Psoas muscle (tissue), 8 donors: Measurements from ENCODE around the gene REELD1. TPM values are rescaled to one million over a fixed set of nuclear protein-coding genes. Genes with fewer than 3 reads are reported as not detected.

ENCODE experiments used
- ATAC-seq, 4 donors: fragments of 200-7000 bp; cut with Tn5 transposase; one replicate each; pipeline ENCODE4 v1.9.1; 2020; ENCODE audit warnings: moderate library complexity in 3 of 4, mild to moderate bottlenecking in 2 of 4
- DNase-seq, 2 donors: peaks; one replicate each; pipeline ENCODE4 v3.0.0-alpha.2; 2020
- H3K27ac ChIP-seq: fragments of 200-600 bp; one replicate; pipeline ENCODE4 v1.8.0; 2022
- H3K27me3 ChIP-seq, 3 donors: fragments of 200-600 bp in 1 of 3; one replicate each; pipeline versions ENCODE4 v1.6.1 to v1.8.0; 2013 to 2022; ENCODE audit warnings: low read length in 2 of 3, mild to moderate bottlenecking in 2 of 3, moderate library complexity in 1 of 3; ENCODE audit not compliant: insufficient read depth in 3 of 3
- H3K36me3 ChIP-seq, 2 donors: fragments of 200-600 bp in 1 of 2; one replicate each; pipeline versions ENCODE4 v1.6.1 to v1.8.0; 2013 to 2022; ENCODE audit warnings: low read depth in 1 of 2, mild to moderate bottlenecking in 1 of 2, moderate library complexity in 1 of 2; ENCODE audit not compliant: insufficient read depth in 1 of 2
- H3K4me1 ChIP-seq: fragments of 200-600 bp; one replicate; pipeline ENCODE4 v1.8.0; 2022
- H3K4me3 ChIP-seq: fragments of 200-600 bp; one replicate; pipeline ENCODE4 v1.8.0; 2022; ENCODE audit warnings: mild to moderate bottlenecking
- H3K9me3 ChIP-seq: fragments of 200-600 bp; one replicate; pipeline ENCODE4 v1.8.0; 2022
- WGBS, 3 donors: extraction: QIAGEN DNeasy Blood & Tissue Kit; methylation state at CpG; one replicate each; pipeline versions ENCODE4 v1.1.6 to v1.1.7; 2013; 5-methylcytosine and 5-hydroxymethylcytosine counted together
- intact Hi-C, 2 donors: fragments of 100-400 bp; cut with DNase I; formaldehyde crosslinking; loops; one replicate each; pipeline versions ENCODE4 v1.11.0 to v1.14.2; 2022
- polyA plus RNA-seq, 3 donors: library from polyadenylated mRNA; stranded (reverse); fragments of 200-250 nt; gene quantifications; one replicate each; pipeline ENCODE4 v1.2.3, GENCODE V29; 2013
- total RNA-seq, 4 donors: library from RNA; stranded (reverse); fragmentation: NEBNext Ultra II Directional in 2 of 4; extraction: Animal tissue kit (Norgen Biotek cat#: 25700) in 2 of 4; gene quantifications; one replicate each; pipeline versions ENCODE4 v1.2.1 to v1.2.4, GENCODE V29; 2021 to 2023
- TF ChIP-seq, protein P1 (sequence below): fragments of 200-600 bp; IDR thresholded peaks from one replicate; pipeline ENCODE4 v1.8.0; 2022; ENCODE audit warnings: antibody characterized with exemption
- donor health status: healthy with polysubstance abuse.
- donor health status: DM: no; HTN: no; CAD: no; lungs with moderate emphysema.
- donor health status: Bipolar disorder and iron deficiency.
- donor health status: healthy.
- donor health status: DM: yes; HTN: yes; CAD: no.
- donor health status: DM: no; HTN: no; CAD: no.
- donor health status: DM: no; HTN: no; CAD: no.
- donor health status: DM: yes; HTN: yes; CAD: no.

The REELD1 gene
- total and polyA plus RNA-seq, 7 donors, result 0.03 to 0.46 (median 0.10) TPM; not detected in 4

DNA sequence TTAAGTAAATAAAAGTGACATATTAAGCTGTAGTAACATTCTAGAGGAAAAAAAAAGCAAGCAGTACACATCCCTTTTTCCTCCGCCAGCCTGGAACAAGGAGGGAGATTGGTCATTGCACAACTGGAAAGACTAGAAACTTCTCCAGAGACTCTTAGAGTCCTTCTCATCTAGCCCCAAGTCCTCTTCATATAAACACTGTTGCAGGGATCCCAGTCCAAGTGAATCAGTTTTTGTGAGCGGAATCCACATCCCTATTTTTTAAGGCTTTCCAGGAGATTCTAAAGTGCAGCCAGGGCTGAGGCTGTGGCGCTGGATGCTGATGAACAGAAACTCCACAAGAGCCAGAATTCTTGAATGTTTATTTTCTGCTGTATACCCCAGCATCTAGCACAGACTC is 23.8 kb downstream of the REELD1 start:
- DNase-seq (no peak), ATAC-seq (no peak)
- Histone ChIP-seq H3K27ac (no peak overlapping the region), H3K36me3 (no peaks in the 10 kb centered on the region), H3K9me3 (no peaks in the 10 kb centered on the region), H3K4me3 (no peak overlapping the region), H3K27me3 (no peaks in the 10 kb centered on the region), H3K4me1 (peaks cover 8% of the 10 kb centered on the region)
- TF ChIP-seq, protein P1, sequence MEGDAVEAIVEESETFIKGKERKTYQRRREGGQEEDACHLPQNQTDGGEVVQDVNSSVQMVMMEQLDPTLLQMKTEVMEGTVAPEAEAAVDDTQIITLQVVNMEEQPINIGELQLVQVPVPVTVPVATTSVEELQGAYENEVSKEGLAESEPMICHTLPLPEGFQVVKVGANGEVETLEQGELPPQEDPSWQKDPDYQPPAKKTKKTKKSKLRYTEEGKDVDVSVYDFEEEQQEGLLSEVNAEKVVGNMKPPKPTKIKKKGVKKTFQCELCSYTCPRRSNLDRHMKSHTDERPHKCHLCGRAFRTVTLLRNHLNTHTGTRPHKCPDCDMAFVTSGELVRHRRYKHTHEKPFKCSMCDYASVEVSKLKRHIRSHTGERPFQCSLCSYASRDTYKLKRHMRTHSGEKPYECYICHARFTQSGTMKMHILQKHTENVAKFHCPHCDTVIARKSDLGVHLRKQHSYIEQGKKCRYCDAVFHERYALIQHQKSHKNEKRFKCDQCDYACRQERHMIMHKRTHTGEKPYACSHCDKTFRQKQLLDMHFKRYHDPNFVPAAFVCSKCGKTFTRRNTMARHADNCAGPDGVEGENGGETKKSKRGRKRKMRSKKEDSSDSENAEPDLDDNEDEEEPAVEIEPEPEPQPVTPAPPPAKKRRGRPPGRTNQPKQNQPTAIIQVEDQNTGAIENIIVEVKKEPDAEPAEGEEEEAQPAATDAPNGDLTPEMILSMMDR, result no peak
- 82 to 94% (median 85%) methylated on average over 3 of the region's 3 CpGs for WGBS, 3 donors
- intact Hi-C loops, result no loop called here

DNA sequence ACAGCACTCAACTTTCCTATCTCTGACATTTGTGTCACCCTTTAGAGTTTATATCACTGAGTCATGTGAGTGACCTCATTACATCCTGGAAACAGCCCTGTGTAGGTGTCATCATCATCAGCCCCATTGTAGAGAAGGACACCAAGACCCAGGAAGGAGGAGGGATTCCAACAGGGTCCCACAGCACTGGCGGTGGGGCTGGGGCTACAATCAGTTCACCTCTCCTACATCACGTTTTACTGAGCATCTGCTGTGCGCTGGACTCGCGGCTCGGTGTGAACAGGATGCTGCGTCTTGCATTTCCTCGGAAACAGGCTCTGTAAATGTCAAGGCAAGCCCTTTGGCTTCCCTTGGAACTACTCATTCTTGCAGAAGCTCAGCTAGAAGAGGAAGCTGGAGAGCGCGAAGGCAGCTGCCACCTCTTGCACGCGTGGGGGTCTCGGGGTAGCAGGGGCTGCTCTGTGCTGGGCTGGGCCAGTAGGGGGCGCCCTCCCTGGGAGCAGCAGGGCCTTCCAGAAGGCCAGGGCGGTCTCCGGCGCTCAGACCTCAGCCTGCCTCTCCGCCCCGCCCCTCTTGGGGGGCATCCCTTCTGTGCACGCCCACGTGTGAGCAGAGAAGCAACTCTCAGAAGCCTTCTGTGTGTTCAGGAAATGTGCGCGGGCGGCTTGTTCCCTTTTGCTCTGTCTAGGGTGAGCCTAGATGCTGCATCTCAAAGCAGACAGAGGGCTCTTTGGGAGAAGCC is 29.0 kb downstream of the REELD1 start:
- H3K4me3 ChIP-seq, result peak overlapping the region; percentile 51
- H3K9me3 ChIP-seq, result no peaks in the 10 kb centered on the region
- 59 to 66% (median 63%) methylated on average over 24 of the region's 24 CpGs for WGBS, 3 donors
- TF ChIP-seq, protein P1, result peak; percentile 15
- ATAC-seq (peak in 1 of 4 donors; percentile 23), DNase-seq (peak in 1 of 2 donors; percentile 61)
- no peaks in the 10 kb centered on the region for H3K36me3 ChIP-seq
- peak overlapping the region; percentile 76 for H3K27ac ChIP-seq
- H3K27me3 ChIP-seq, result peaks cover 0 to 4% (median 0%) of the 10 kb centered on the region in 3 donors
- H3K4me1 ChIP-seq, result peaks cover 8% of the 10 kb centered on the region
- intact Hi-C loops, result no loop called here

DNA sequence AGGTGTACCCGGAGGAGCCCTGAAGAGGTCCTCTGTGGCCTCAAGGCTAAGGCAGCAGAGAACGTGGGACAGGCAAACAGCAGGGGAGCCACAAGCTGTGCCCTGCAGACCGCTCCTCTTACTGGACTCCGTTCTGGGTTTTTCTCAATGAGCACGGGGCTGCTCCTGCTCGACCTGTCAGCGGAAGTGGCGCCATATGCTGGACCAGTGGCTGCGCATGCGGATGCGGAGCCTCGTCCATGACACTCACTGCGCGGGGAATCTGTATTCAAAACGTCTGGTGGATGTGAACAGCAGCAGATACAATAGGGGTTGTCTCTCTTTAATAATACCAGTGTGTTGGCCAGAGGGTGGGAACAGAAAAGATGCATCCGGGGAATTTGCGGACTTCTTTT is 29.5 kb downstream of the REELD1 start:
- intact Hi-C loops, result no loop called here
- DNase-seq (no peak), ATAC-seq (no peak)
- Histone ChIP-seq H3K4me3 (no peak overlapping the region), H3K4me1 (peaks cover 8% of the 10 kb centered on the region), H3K9me3 (no peaks in the 10 kb centered on the region), H3K27me3 (peaks cover 0 to 4% (median 0%) of the 10 kb centered on the region in 3 donors), H3K36me3 (no peaks in the 10 kb centered on the region), H3K27ac (no peak overlapping the region)
- 84 to 86% (median 85%) methylated on average over 17 of the region's 17 CpGs for WGBS, 3 donors
- TF ChIP-seq, protein P1, result no peak

DNA sequence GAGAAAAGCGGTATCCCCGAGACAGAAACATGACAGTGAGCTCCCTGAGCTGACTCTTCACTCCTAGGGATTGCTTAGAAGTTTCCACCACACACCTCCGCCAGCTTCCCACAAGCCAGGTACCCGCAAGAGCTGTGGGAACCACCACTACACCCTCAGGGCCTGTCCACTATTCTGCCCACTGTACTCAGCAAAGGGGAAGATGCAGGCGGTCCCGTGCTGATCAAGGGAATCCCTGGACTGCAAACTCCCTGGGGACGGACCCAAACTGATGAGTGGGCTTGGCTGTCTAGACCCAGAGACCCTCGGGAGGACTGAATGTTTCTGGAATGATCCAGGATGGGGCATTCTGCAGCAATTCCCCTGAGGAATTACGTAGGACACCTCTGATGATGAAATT is 30.2 kb downstream of the REELD1 start:
- 80 to 85% (median 81%) methylated on average over 9 of the region's 9 CpGs for WGBS, 3 donors
- H3K27ac ChIP-seq, result no peak overlapping the region
- no peaks in the 10 kb centered on the region for H3K36me3 ChIP-seq
- no peaks in the 10 kb centered on the region for H3K9me3 ChIP-seq
- intact Hi-C loops, result no loop called here
- H3K27me3 ChIP-seq, result peaks cover 0 to 4% (median 0%) of the 10 kb centered on the region in 3 donors
- ATAC-seq (no peak), DNase-seq (no peak)
- TF ChIP-seq, protein P1, result no peak
- H3K4me1 ChIP-seq, result peaks cover 8% of the 10 kb centered on the region
- H3K4me3 ChIP-seq, result no peak overlapping the region
